GM12878 (cell line): Measurements from ENCODE around the gene MED13L. TPM values are rescaled to one million over a fixed set of nuclear protein-coding genes. Genes with fewer than 3 reads are reported as not detected.

Experiments
- ATAC-seq: fragments of 200-7000 bp; cut with Tn5 transposase; 3 replicates; pipeline ENCODE4 v1.9.1; 2020; ENCODE audit warnings: mild to moderate bottlenecking, moderate library complexity
- BruUV-seq: library from RNA; stranded (reverse); fragments of 400-500 nt; replicated peaks from 2 replicates; lab custom pipeline; 2021; lab: Mats Ljungman, UMichigan
- CTCF ChIA-PET: fragments of 300-600 bp; sonication (Branson Sonifier 250); formaldehyde crosslinking; extraction: SDS; loops from one replicate; lab custom pipeline; 2021; ENCODE audit warnings: inconsistent platforms; lab: Yijun Ruan, JAX
- POLR2A ChIA-PET: fragments of 350-600 bp; formaldehyde crosslinking; extraction: SDS; loops from one replicate; lab custom pipeline; 2021; ENCODE audit warnings: inconsistent platforms; lab: Charles Lee
- RAD21 ChIA-PET: fragments of 300-600 bp; sonication (Branson Sonifier 250); formaldehyde crosslinking; loops from one replicate; lab custom pipeline; 2023; ENCODE audit warnings: antibody characterized with exemption; ENCODE audit not compliant: unreplicated experiment; lab: Charles Lee
- SMC1A ChIA-PET: fragments of 300-600 bp; sonication (Branson Sonifier 250); formaldehyde crosslinking; loops from one replicate; lab custom pipeline; 2023; ENCODE audit not compliant: unreplicated experiment, uncharacterized antibody; lab: Charles Lee
- DNase-seq: peaks from one replicate; pipeline ENCODE4 v3.0.0-alpha.2; 2011; ENCODE audit warnings: low read depth, low spot score
- FAIRE-seq: peaks from 3 replicates; lab custom pipeline; 2011; peaks lifted over from hg19 to GRCh38; lab: Jason Lieb, UNC
- H2AFZ ChIP-seq: 2 replicates; pipeline ENCODE4 v1.6.0; 2011; ENCODE audit warnings: low read depth, low read length, control low read depth; ENCODE audit not compliant: control insufficient read depth
- H3K27ac ChIP-seq: 2 replicates; pipeline ENCODE4 v1.5.1; 2011; ENCODE audit warnings: control low read depth; ENCODE audit not compliant: control insufficient read depth, insufficient read depth
- H3K27me3 ChIP-seq, 2 experiments: replicated peaks in 1 of 2; 2 replicates each; pipeline versions ENCODE4 v1.6.0 to v1.6.1; 2011; ENCODE audit warnings: low read length in 1 of 2; ENCODE audit not compliant: control insufficient read depth in 2 of 2, insufficient read depth in 2 of 2
- H3K36me3 ChIP-seq, 2 experiments: 2 replicates each; pipeline ENCODE4 v1.5.1; 2011; ENCODE audit warnings: low read length in 1 of 2; ENCODE audit not compliant: control insufficient read depth in 2 of 2, insufficient read depth in 2 of 2
- H3K4me1 ChIP-seq: 2 replicates; pipeline ENCODE4 v1.6.1; 2011; ENCODE audit warnings: mild to moderate bottlenecking, low read length, moderate library complexity, mixed read lengths; ENCODE audit not compliant: control insufficient read depth, insufficient read depth
- H3K4me2 ChIP-seq: 2 replicates; pipeline ENCODE4 v1.6.0; 2011; ENCODE audit warnings: control low read depth; ENCODE audit not compliant: control insufficient read depth, insufficient read depth
- H3K4me3 ChIP-seq: fragments of 200-600 bp; sonication (generic); 2 replicates; pipeline ENCODE4 v1.5.1; 2016
- H3K79me2 ChIP-seq: 2 replicates; pipeline ENCODE4 v1.6.0; 2011; ENCODE audit warnings: low read length; ENCODE audit not compliant: control insufficient read depth, insufficient read depth
- H3K9ac ChIP-seq: 2 replicates; pipeline ENCODE4 v1.8.0; 2011; ENCODE audit warnings: low read length, control low read depth, mixed read lengths; ENCODE audit not compliant: control insufficient read depth, insufficient read depth
- H3K9me3 ChIP-seq: replicated peaks from 3 replicates; pipeline ENCODE4 v1.5.1; 2011; ENCODE audit warnings: mild to moderate bottlenecking, low read length; ENCODE audit not compliant: control insufficient read depth, insufficient read depth
- H4K20me1 ChIP-seq: 2 replicates; pipeline ENCODE4 v1.6.0; 2011; ENCODE audit not compliant: control insufficient read depth, insufficient read depth
- ASH2L ChIP-seq: fragments of 300-600, 200-600 bp; sonication (generic); IDR thresholded peaks from 2 replicates; pipeline ENCODE4 v1.6.1; 2017; ENCODE audit warnings: low read depth, mild to moderate bottlenecking, borderline replicate concordance
- BRCA1 ChIP-seq: IDR thresholded peaks from 2 replicates; pipeline ENCODE4 v1.6.1; 2011; ENCODE audit warnings: low read depth, low read length, improper control_type of control experiment
- CEBPB ChIP-seq, 2 experiments: fragments of 150-350 bp in 1 of 2; IDR thresholded peaks; 2 replicates each; pipeline ENCODE4 v1.6.1; 2012 to 2014; ENCODE audit warnings: low read depth in 2 of 2, low read length in 2 of 2, borderline replicate concordance in 1 of 2, inconsistent platforms in 1 of 2
- FOXK2 ChIP-seq: fragments of 450-650 bp; IDR thresholded peaks from 2 replicates; pipeline ENCODE4 v1.6.1; 2017; ENCODE audit warnings: mild to moderate bottlenecking, moderate library complexity
- HDAC6 ChIP-seq: fragments of 200-600 bp; sonication (generic); IDR thresholded peaks from one replicate; pipeline ENCODE4 v1.8.0; 2017; ENCODE audit warnings: antibody characterized with exemption; ENCODE audit not compliant: unreplicated experiment
- NFYB ChIP-seq: IDR thresholded peaks from 2 replicates; pipeline ENCODE4 v1.6.1; 2011; ENCODE audit warnings: low read depth, mild to moderate bottlenecking, low read length, improper control_type of control experiment, moderate library complexity; ENCODE audit not compliant: insufficient read depth
- PML ChIP-seq: IDR thresholded peaks from 2 replicates; pipeline ENCODE4 v1.6.1; 2012; ENCODE audit warnings: low read length, inconsistent platforms
- WRNIP1 ChIP-seq: IDR thresholded peaks from 2 replicates; pipeline ENCODE4 v1.6.1; 2011; ENCODE audit warnings: low read depth, low read length, improper control_type of control experiment, borderline replicate concordance
- YY1 ChIP-seq: IDR thresholded peaks from 2 replicates; pipeline ENCODE4 v1.6.1; 2011; ENCODE audit warnings: low read depth, mild to moderate bottlenecking, low read length
- WGBS: methylation state at CpG from one replicate; pipeline ENCODE4 v1.1.6; 2016; ENCODE audit warnings: low lambda C conversion rate; ENCODE audit not compliant: insufficient replicate concordance, insufficient coverage; ENCODE audit errors: missing lambda C conversion rate; 5-methylcytosine and 5-hydroxymethylcytosine counted together
- in situ Hi-C: fragments of 300-500 bp; cut with MboI; formaldehyde crosslinking; loops from 9 replicates; pipeline ENCODE4 v1.14.3; 2018; ENCODE audit warnings: mixed read lengths
- intact Hi-C: fragments of 100-400 bp; cut with micrococcal nuclease; formaldehyde crosslinking; loops from one replicate; pipeline ENCODE4 v1.14.2; 2022; ENCODE audit not compliant: unreplicated experiment
- polyA plus RNA-seq, 11 experiments: library from polyadenylated mRNA; depleted of rRNA in 4 of 11; unstranded in 6 of 11; stranded (reverse) in 5 of 11; fragments of >200 nt; fragmentation: Nextera tagmentation in 4 of 11; fragmentation: Illumina TruSeq in 1 of 11; extraction: Ambion mirVana in 4 of 11; extraction: Trizol in 1 of 11; gene quantifications; 1 replicate in 1 of 11; 2 replicates in 10 of 11; pipeline versions ENCODE4 v1.2.1 to v1.2.3, GENCODE V29; 2011 to 2016; ENCODE audit warnings: inconsistent platforms in 2 of 11, missing spikeins in 2 of 11, low read depth in 1 of 11
- total RNA-seq, 4 experiments: library from RNA; depleted of rRNA in 3 of 4; stranded (reverse); fragments of >200 nt in 3 of 4; fragmentation: Illumina TruSeq in 1 of 4; extraction: Trizol in 1 of 4; gene quantifications; 2 replicates each; pipeline versions ENCODE4 v1.2.1 to v1.2.3, GENCODE V29; 2013 to 2021

MED13L gene
- total and polyA plus RNA-seq, 10 of the 15 experiments (the other 5 are each of a cell fraction or from before 2014, with no cell fraction given) = 3.7 to 30.1 (median 9.1) TPM

GRCh38 chr12:115993737-115994136 is 283.8 kb downstream of the MED13L start:
- SMC1A ChIA-PET = no interaction called here
- no peaks in the 10 kb centered on the region for H3K79me2 ChIP-seq
- 88% methylated on average over 2 of the region's 2 CpGs for WGBS
- no peak overlapping the region for H3K4me2 ChIP-seq
- H3K4me3 ChIP-seq = no peak overlapping the region
- FAIRE-seq (no peak), ATAC-seq (no peak), DNase-seq (no peak)
- POLR2A ChIA-PET = no interaction called here
- in situ Hi-C loops (loop anchor here (10.0 kb wide), 1 partner anchor 711 kb away; no protein-coding TSS in a partner anchor), intact Hi-C loops (no loop called here)
- RAD21 ChIA-PET = no interaction called here
- no peaks in the 10 kb centered on the region for H3K9me3 ChIP-seq
- H4K20me1 ChIP-seq = no peaks in the 10 kb centered on the region
- no TSS peak for BruUV-seq
- no peaks in the 10 kb centered on the region for H3K27me3 ChIP-seq
- peaks cover 3% of the 10 kb centered on the region for H3K4me1 ChIP-seq
- H3K36me3 ChIP-seq = peaks cover 2 to 5% of the 10 kb centered on the region in 2 experiments
- no peak overlapping the region for H3K27ac ChIP-seq
- no peak overlapping the region for H2AFZ ChIP-seq
- CTCF ChIA-PET = interaction anchor here (1.1 kb wide), 1 partner anchor 12 kb away, joined by 3 read pairs; no protein-coding TSS in a partner anchor
- no peak for TF ChIP-seq WRNIP1
- TF ChIP-seq ASH2L = no peak
- no peak for TF ChIP-seq CEBPB (IDR thresholded peaks at IDR 0.05; ENCODE audit: borderline replicate concordance in 1 of 2, low read depth in 2 of 2, low read length in 2 of 2)
- no peak for TF ChIP-seq NFYB
- TF ChIP-seq YY1 = no peak
- no peak for TF ChIP-seq PML
- no peak for TF ChIP-seq HDAC6
- no peak for TF ChIP-seq FOXK2
- no peak overlapping the region for H3K9ac ChIP-seq

DNA sequence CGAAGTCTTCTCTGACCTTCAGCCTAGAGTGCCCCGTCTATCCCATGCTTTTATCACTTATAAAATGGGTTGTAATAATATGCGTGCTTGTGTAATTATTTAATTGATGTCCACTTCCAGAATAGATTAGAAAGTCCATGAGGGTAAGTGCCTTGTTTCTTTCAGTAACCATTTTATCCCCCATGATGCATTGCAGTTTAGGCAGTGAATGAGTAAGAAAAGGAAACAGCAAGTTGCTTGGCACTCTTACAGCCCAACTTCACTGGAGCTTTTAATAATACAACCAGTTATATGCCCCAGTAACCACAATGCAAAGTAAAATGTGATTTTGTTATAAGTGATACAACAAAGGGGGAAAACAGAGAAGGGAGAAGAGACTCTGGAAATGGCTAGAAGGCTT is 287.3 kb downstream of the MED13L start:
- no peaks in the 10 kb centered on the region for H4K20me1 ChIP-seq
- RAD21 ChIA-PET = no interaction called here
- TF ChIP-seq BRCA1 = no peak
- SMC1A ChIA-PET = no interaction called here
- no peak overlapping the region for H3K4me2 ChIP-seq
- no TSS peak for BruUV-seq
- no peak overlapping the region for H3K9ac ChIP-seq
- DNase-seq (no peak), ATAC-seq (no peak), FAIRE-seq (no peak)
- POLR2A ChIA-PET = no interaction called here
- no peak overlapping the region for H3K27ac ChIP-seq
- H3K36me3 ChIP-seq = peaks cover 2 to 8% of the 10 kb centered on the region in 2 experiments; a peak in 3 of 4 replicates
- CTCF ChIA-PET = interaction anchor here (0.7 to 1.6 kb wide), 2 partner anchors 8 to 99 kb away, joined by 3 to 9 read pairs; no protein-coding TSS in a partner anchor
- intact Hi-C loops (no loop called here), in situ Hi-C loops (loop anchor here (10.0 kb wide), 1 partner anchor 715 kb away; no protein-coding TSS in a partner anchor)
- H3K4me3 ChIP-seq = no peak overlapping the region
- H3K79me2 ChIP-seq = no peaks in the 10 kb centered on the region
- H2AFZ ChIP-seq = no peak overlapping the region
- H3K4me1 ChIP-seq = no peaks in the 10 kb centered on the region
- H3K27me3 ChIP-seq = no peaks in the 10 kb centered on the region
- WGBS = 85% methylated on average over 3 of the region's 3 CpGs
- H3K9me3 ChIP-seq = no peaks in the 10 kb centered on the region
